ENCODE data around the gene TAF11L12. TPM values are rescaled to one million over a fixed set of nuclear protein-coding genes. Genes with fewer than 3 reads are reported as not detected.

TAF11L12 gene
- total RNA-seq, 1 donor from 2014 or later: not detected

Other genes with a start within 250 kb of the TAF11L12 start
- gene TAF11L2, start 112.2 kb upstream of the TAF11L12 start, total RNA-seq: not detected
- not detected for gene TAF11L3, start 92.0 kb upstream of the TAF11L12 start, total RNA-seq
- gene TAF11L4, start 88.6 kb upstream of the TAF11L12 start, total RNA-seq: not detected
- gene TAF11L5, start 85.2 kb upstream of the TAF11L12 start, total RNA-seq: not detected
- not detected for gene TAF11L6, start 81.7 kb upstream of the TAF11L12 start, total RNA-seq
- gene TAF11L7, start 24.6 kb upstream of the TAF11L12 start, total RNA-seq: not detected
- gene TAF11L8, start 19.4 kb upstream of the TAF11L12 start, total RNA-seq: not detected
- not detected for gene TAF11L9, start 16.0 kb upstream of the TAF11L12 start, total RNA-seq
- gene TAF11L10, start 12.6 kb upstream of the TAF11L12 start, total RNA-seq: not detected
- not detected for gene TAF11L11, start 6.2 kb upstream of the TAF11L12 start, total RNA-seq
- not detected for gene TAF11L13, start 21.7 kb downstream of the TAF11L12 start, total RNA-seq
- not detected for gene TAF11L14, start 24.1 kb downstream of the TAF11L12 start, total RNA-seq

Measured in Right ventricle myocardium superior (tissue), 1 donor.